Activated T-cell treated with anti-CD3 and anti-CD28 coated beads, Interleukin-2, amount 50 U/mL, for 4 hours (primary cell): ENCODE results near the gene ZBTB46. TPM values are rescaled to one million over a fixed set of nuclear protein-coding genes. Genes with fewer than 3 reads are reported as not detected.

Experiments used
- ATAC-seq, 2 donors: fragments of 200-7000 bp; cut with Tn5 transposase; one replicate each; pipeline ENCODE4 v1.10.0; 2021
- DNase-seq: peaks from one replicate; pipeline ENCODE4 v3.0.0-alpha.2; 2020
- H3K27me3 Mint-ChIP-seq: one replicate; pipeline ENCODE4 v1.8.0; 2021; ENCODE audit warnings: low read depth, mixed read lengths
- H3K36me3 Mint-ChIP-seq: one replicate; pipeline ENCODE4 v1.8.0; 2022; ENCODE audit warnings: mixed read lengths; ENCODE audit not compliant: insufficient read depth
- H3K4me1 Mint-ChIP-seq: one replicate; pipeline ENCODE4 v1.8.0; 2021; ENCODE audit warnings: low read depth, mixed read lengths
- H3K4me3 Mint-ChIP-seq: one replicate; pipeline ENCODE4 v1.8.0; 2021; ENCODE audit warnings: mild to moderate bottlenecking, moderate library complexity, mixed read lengths
- H3K9me3 Mint-ChIP-seq: one replicate; pipeline ENCODE4 v1.8.0; 2021; ENCODE audit warnings: mixed read lengths
- total RNA-seq, 3 donors: library from RNA; stranded (reverse); gene quantifications; one replicate each; pipeline ENCODE4 v1.2.1, GENCODE V29; 2021

Gene ZBTB46
- total RNA-seq, 3 donors from 2014 or later = 0.89 to 3.8 (median 2.2) TPM

GRCh38 chr20:63769891-63770474 lies 61.1 kb downstream of the ZBTB46 start:
- Mint-ChIP-seq H3K4me1 (peaks cover 2% of the 10 kb centered on the region), H3K27me3 (no peaks in the 10 kb centered on the region), H3K9me3 (no peaks in the 10 kb centered on the region), H3K4me3 (no peak overlapping the region), H3K36me3 (no peaks in the 10 kb centered on the region)
- ATAC-seq (no peak), DNase-seq (no peak)

- Mint-ChIP-seq H3K9me3 (no peaks in the 10 kb centered on the region), H3K4me1 (no peaks in the 10 kb centered on the region), H3K27me3 (no peaks in the 10 kb centered on the region), H3K36me3 (no peaks in the 10 kb centered on the region), H3K4me3 (no peak overlapping the region)
- no peak for ATAC-seq
- no peak for DNase-seq
Observed at GRCh38 chr20:63768591-63769515, 62.2 kb downstream of the ZBTB46 start.

- Mint-ChIP-seq H3K4me3 (no peak overlapping the region), H3K27me3 (no peaks in the 10 kb centered on the region), H3K36me3 (no peaks in the 10 kb centered on the region), H3K4me1 (no peaks in the 10 kb centered on the region), H3K9me3 (no peaks in the 10 kb centered on the region)
- no peak for DNase-seq
- ATAC-seq = no peak
Observed at GRCh38 chr20:63767886-63768285, 63.2 kb downstream of the ZBTB46 start.

GRCh38 chr20:63767456-63767855 lies 63.6 kb downstream of the ZBTB46 start:
- Mint-ChIP-seq H3K9me3 (no peaks in the 10 kb centered on the region), H3K27me3 (no peaks in the 10 kb centered on the region), H3K4me3 (no peak overlapping the region), H3K4me1 (no peaks in the 10 kb centered on the region), H3K36me3 (no peaks in the 10 kb centered on the region)
- ATAC-seq (no peak), DNase-seq (no peak)

- Mint-ChIP-seq H3K27me3 (no peaks in the 10 kb centered on the region), H3K9me3 (no peaks in the 10 kb centered on the region), H3K36me3 (no peaks in the 10 kb centered on the region)
Observed at GRCh38 chr20:63766695-63767426, 64.2 kb downstream of the ZBTB46 start.

GRCh38 chr20:63765902-63766301 lies 65.2 kb downstream of the ZBTB46 start:
- Mint-ChIP-seq H3K4me1 (no peaks in the 10 kb centered on the region), H3K9me3 (no peaks in the 10 kb centered on the region), H3K27me3 (no peaks in the 10 kb centered on the region), H3K4me3 (no peak overlapping the region), H3K36me3 (no peaks in the 10 kb centered on the region)
- DNase-seq = no peak
- ATAC-seq = no peak

More at GRCh38 chr20:63766695-63767426, 64.2 kb downstream of the ZBTB46 start:
- ATAC-seq = no peak
- Mint-ChIP-seq H3K4me3 (no peak overlapping the region), H3K4me1 (no peaks in the 10 kb centered on the region)
- DNase-seq = no peak

GRCh38 chr20:63765082-63765873 lies 65.8 kb downstream of the ZBTB46 start:
- ATAC-seq (no peak), DNase-seq (no peak)
- Mint-ChIP-seq H3K4me3 (no peak overlapping the region), H3K27me3 (no peaks in the 10 kb centered on the region), H3K36me3 (no peaks in the 10 kb centered on the region), H3K4me1 (no peaks in the 10 kb centered on the region), H3K9me3 (no peaks in the 10 kb centered on the region)

GRCh38 chr20:63759377-63759901 lies 71.6 kb downstream of the ZBTB46 start:
- no peaks in the 10 kb centered on the region for H3K9me3 Mint-ChIP-seq
- no peaks in the 10 kb centered on the region for H3K27me3 Mint-ChIP-seq
- H3K4me1 Mint-ChIP-seq = peaks cover 4% of the 10 kb centered on the region
- ATAC-seq (no peak), DNase-seq (no peak)
- no peak overlapping the region for H3K4me3 Mint-ChIP-seq
- no peaks in the 10 kb centered on the region for H3K36me3 Mint-ChIP-seq

GRCh38 chr20:63758152-63758551 lies 72.9 kb downstream of the ZBTB46 start:
- Mint-ChIP-seq H3K27me3 (no peaks in the 10 kb centered on the region), H3K4me3 (no peak overlapping the region), H3K9me3 (no peaks in the 10 kb centered on the region), H3K36me3 (no peaks in the 10 kb centered on the region), H3K4me1 (peaks cover 4% of the 10 kb centered on the region)
- DNase-seq (no peak), ATAC-seq (no peak)

- no peak overlapping the region for H3K4me3 Mint-ChIP-seq
- no peak for DNase-seq
Observed at GRCh38 chr20:63756648-63756991, 74.4 kb downstream of the ZBTB46 start.

GRCh38 chr20:63755933-63756647 lies 75.0 kb downstream of the ZBTB46 start:
- Mint-ChIP-seq H3K9me3 (no peaks in the 10 kb centered on the region), H3K27me3 (no peaks in the 10 kb centered on the region), H3K4me1 (peaks cover 10% of the 10 kb centered on the region), H3K4me3 (no peak overlapping the region), H3K36me3 (no peaks in the 10 kb centered on the region)
- DNase-seq (no peak), ATAC-seq (no peak)

More at GRCh38 chr20:63756648-63756991, 74.4 kb downstream of the ZBTB46 start:
- H3K36me3 Mint-ChIP-seq = no peaks in the 10 kb centered on the region
- peaks cover 7% of the 10 kb centered on the region for H3K4me1 Mint-ChIP-seq
- no peak for ATAC-seq
- no peaks in the 10 kb centered on the region for H3K27me3 Mint-ChIP-seq
- no peaks in the 10 kb centered on the region for H3K9me3 Mint-ChIP-seq

GRCh38 chr20:63754008-63754407 lies 77.1 kb downstream of the ZBTB46 start:
- Mint-ChIP-seq H3K36me3 (no peaks in the 10 kb centered on the region), H3K9me3 (no peaks in the 10 kb centered on the region), H3K4me3 (no peak overlapping the region), H3K4me1 (peaks cover 21% of the 10 kb centered on the region), H3K27me3 (no peaks in the 10 kb centered on the region)
- no peak for DNase-seq
- ATAC-seq = no peak

- Mint-ChIP-seq H3K4me1 (peaks cover 25% of the 10 kb centered on the region), H3K27me3 (no peaks in the 10 kb centered on the region), H3K4me3 (no peak overlapping the region), H3K36me3 (no peaks in the 10 kb centered on the region), H3K9me3 (no peaks in the 10 kb centered on the region)
- DNase-seq (no peak), ATAC-seq (no peak)
Observed at GRCh38 chr20:63753381-63753780, 77.7 kb downstream of the ZBTB46 start.
